ENCODE measurements around the gene OSGIN1. TPM values are rescaled to one million over a fixed set of nuclear protein-coding genes. Genes with fewer than 3 reads are reported as not detected.
A peak's percentile ranks its signal among the peaks of the same experiment; 100 is the strongest.

OSGIN1 gene
- total RNA-seq, 1 donor from 2014 or later: 9.8 TPM

DNA sequence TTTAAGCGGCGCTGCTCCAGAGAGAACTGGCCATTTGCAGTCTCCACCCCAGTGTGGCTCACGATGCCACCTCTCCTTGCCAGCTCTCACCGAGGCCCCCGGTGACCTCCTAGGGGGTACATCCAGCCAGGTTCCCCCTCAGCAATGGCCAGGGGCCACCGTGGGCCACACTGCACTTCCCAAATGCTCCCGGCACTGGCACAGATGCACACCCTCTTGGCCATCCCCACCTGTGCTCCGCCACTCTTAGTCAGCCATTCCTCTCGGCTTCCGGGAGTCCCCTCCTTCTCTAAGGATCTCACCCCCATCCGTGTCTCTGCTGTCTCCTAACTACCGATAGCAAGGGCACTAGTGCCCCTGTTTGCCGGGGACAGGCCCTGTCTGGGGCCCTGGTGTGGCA is 28.4 kb upstream of the OSGIN1 start:
- ATAC-seq (no peak), DNase-seq (no peak)
- Histone ChIP-seq H3K36me3 (peaks cover 20% of the 10 kb centered on the region), H3K27ac (no peak overlapping the region), H3K4me1 (peaks cover 9% of the 10 kb centered on the region), H3K9me3 (no peaks in the 10 kb centered on the region), H3K27me3 (ENCODE audit: low read depth) (no peaks in the 10 kb centered on the region), H3K4me3 (no peak overlapping the region)
- intact Hi-C loops (cut with DNase I): no loop called here
- TF ChIP-seq, protein P1, sequence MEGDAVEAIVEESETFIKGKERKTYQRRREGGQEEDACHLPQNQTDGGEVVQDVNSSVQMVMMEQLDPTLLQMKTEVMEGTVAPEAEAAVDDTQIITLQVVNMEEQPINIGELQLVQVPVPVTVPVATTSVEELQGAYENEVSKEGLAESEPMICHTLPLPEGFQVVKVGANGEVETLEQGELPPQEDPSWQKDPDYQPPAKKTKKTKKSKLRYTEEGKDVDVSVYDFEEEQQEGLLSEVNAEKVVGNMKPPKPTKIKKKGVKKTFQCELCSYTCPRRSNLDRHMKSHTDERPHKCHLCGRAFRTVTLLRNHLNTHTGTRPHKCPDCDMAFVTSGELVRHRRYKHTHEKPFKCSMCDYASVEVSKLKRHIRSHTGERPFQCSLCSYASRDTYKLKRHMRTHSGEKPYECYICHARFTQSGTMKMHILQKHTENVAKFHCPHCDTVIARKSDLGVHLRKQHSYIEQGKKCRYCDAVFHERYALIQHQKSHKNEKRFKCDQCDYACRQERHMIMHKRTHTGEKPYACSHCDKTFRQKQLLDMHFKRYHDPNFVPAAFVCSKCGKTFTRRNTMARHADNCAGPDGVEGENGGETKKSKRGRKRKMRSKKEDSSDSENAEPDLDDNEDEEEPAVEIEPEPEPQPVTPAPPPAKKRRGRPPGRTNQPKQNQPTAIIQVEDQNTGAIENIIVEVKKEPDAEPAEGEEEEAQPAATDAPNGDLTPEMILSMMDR (IDR thresholded peaks at IDR 0.05): no peak

DNA sequence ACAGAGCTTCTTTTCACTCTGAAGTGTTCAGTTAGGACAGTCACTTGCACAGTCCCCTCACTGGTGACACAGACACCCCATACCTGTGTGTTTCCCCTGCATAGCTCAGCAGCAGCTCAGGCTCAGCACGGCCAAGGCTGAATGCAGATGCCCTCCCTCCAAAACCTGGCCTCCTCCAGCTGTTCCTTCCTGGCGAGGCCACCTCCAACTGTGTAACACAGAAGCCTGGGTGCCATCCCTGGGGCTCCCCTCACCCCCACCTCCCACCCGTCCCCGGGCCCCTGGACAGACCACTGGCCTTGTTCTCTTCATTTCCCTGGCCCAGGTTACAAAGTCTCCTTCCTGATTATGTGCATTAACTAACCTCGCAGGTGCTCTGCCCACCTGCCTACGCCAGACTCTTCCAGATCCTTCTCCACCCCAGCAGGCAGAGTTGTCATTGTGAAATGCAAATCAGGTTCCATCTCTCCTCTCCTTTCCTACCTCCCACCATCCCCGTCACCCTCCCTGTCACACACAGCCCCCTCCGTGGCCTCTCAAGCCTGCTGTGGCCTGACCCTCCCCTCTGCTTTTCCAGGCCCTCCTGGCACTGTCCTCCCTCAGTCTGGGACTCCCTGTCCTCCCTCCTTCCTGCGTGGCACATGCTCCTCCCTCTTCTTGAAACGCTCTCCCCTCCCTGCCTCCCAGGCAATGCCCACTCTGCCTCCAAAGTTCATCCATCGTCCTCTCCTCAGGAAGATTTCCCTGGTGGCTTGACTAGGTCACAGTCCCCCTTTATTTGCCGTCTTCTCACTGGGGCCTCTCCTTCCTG is 27.7 kb upstream of the OSGIN1 start:
- ATAC-seq (no peak), DNase-seq (no peak)
- Histone ChIP-seq H3K4me1 (peaks cover 9% of the 10 kb centered on the region), H3K27me3 (ENCODE audit: low read depth) (no peaks in the 10 kb centered on the region), H3K4me3 (no peak overlapping the region), H3K9me3 (no peaks in the 10 kb centered on the region), H3K27ac (no peak overlapping the region), H3K36me3 (peaks cover 14% of the 10 kb centered on the region)
- TF ChIP-seq, protein P1 (IDR thresholded peaks at IDR 0.05): no peak
- intact Hi-C loops (cut with DNase I): no loop called here

DNA sequence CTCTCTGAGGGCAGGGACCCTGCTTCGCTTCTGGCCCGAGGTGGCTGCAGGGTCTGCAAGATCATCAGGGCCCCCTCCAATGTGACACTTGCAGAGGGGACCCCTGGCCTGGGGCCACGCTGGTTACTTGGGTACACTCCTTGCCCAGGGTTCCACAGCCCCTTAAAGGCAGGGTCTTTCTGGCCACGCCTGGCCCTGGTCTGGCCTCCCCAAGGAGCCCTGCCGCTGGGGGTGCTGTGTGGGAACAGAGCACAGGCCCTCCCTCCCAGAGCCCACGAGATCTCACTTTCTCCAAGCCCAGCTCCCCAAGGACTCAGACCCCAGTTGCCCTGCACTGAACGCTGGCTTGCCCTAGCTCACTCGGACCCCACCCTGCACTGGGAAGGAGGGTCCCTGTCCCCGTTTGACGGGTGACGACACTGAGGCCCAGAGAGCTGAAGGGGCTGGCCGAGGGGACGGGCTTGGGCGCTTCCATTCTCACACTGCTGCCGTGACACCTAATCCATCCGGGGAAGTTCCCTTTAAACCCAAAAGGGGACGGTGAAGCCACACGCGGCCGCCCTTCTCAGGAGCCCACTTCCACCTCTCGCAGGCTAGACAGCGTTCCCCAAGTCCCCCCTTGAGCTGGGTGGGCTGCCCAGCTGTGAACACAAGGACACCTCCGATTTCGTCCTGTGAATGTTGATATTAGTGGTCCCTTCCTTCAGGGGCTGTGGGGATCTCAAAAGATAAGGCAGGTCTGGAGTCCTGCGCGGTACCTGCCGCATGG is 26.9 kb upstream of the OSGIN1 start:
- H3K9me3 ChIP-seq: no peaks in the 10 kb centered on the region
- no peak overlapping the region for H3K27ac ChIP-seq
- H3K27me3 ChIP-seq (ENCODE audit: low read depth): no peaks in the 10 kb centered on the region
- H3K36me3 ChIP-seq: peaks cover 11% of the 10 kb centered on the region
- TF ChIP-seq, protein P1 (IDR thresholded peaks at IDR 0.05): no peak
- DNase-seq (no peak), ATAC-seq (no peak)
- intact Hi-C loops (cut with DNase I): no loop called here
- no peak overlapping the region for H3K4me3 ChIP-seq
- peaks cover 9% of the 10 kb centered on the region for H3K4me1 ChIP-seq

DNA sequence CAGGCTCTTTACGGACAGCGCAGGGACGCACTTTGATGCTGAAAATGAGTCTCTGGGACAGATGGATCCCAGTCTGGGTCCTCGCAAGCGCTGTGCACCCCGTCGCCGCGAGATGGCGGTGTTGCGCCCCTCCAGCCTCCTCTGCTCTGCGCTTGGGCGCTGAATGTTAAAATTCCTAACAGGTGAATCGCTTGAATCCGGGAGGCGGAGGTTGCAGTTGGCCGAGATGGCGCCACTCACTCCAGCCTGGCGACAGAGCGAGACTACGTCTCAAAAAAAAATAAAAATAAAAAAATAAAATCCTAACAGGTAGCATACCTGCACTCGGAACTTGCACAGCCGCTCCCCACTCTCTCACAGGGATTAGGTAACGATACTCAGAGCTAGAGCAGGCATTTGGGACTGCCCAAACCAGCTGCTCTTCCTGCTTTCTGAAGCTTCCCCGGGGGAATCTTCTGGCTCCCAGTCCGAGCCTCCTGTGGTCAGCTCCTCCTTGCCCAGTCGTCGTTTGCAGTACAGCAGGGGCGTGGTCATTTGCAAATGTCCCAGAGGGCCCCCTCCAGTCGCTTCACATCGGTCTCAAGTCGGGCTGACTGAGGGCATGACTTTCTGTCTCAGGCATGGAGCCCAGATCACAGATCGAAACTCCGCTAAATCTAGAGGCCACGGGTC is 26.2 kb upstream of the OSGIN1 start:
- Histone ChIP-seq H3K4me3 (peak overlapping the region; percentile 30), H3K36me3 (peaks cover 11% of the 10 kb centered on the region), H3K27ac (peak overlapping the region; percentile 78), H3K4me1 (peaks cover 9% of the 10 kb centered on the region), H3K27me3 (ENCODE audit: low read depth) (no peaks in the 10 kb centered on the region), H3K9me3 (no peaks in the 10 kb centered on the region)
- ATAC-seq (peak; percentile 90 to 93), DNase-seq (peak; percentile 86)
- intact Hi-C loops (cut with DNase I): no loop called here
- TF ChIP-seq, protein P1 (IDR thresholded peaks at IDR 0.05): peak; percentile 96

DNA sequence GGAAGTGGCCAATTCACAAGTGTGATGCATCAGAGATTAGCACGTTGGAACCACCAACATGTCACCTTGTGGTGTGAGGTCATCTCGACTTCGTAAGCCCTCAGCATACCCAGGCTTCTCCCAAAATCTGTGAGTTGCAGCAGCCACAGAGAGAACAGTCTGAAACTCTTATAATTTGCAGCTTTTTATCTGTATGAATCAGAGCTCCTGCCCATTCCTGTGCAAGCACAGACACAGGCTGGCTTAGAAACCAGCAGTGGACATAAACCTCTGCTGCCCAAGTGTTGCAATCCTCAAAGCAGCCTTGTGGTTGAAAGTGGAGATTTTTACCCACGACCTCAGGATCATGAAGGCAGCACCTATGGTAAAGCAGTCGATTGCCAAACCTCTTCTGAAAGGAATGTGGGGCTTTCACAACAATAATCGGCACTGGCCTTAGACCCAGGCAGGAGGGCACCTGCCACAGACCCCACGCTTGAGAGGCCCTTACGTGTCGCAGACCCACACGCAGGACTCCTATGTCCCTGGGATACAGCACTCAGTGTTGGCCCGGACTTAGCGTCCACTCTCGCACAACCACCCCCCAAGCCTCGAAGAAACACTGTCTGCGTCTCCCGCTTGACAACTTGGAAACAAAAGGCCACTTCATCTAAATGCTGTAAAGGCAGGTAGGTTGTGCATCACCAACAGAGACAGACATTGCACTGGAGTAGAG is 24.5 kb upstream of the OSGIN1 start:
- peaks cover 8% of the 10 kb centered on the region for H3K36me3 ChIP-seq
- H3K9me3 ChIP-seq: no peaks in the 10 kb centered on the region
- intact Hi-C loops (cut with DNase I): no loop called here
- H3K4me3 ChIP-seq: no peak overlapping the region
- no peaks in the 10 kb centered on the region for H3K27me3 ChIP-seq (ENCODE audit: low read depth)
- no peak overlapping the region for H3K27ac ChIP-seq
- peaks cover 9% of the 10 kb centered on the region for H3K4me1 ChIP-seq
- ATAC-seq (no peak), DNase-seq (no peak)
- TF ChIP-seq, protein P1 (IDR thresholded peaks at IDR 0.05): no peak

Data from lower lobe of right lung (tissue), 2 donors.